Stomach (tissue), 9 donors: Measurements from ENCODE around the gene C19orf25. TPM values are rescaled to one million over a fixed set of nuclear protein-coding genes. Genes with fewer than 3 reads are reported as not detected.
"Not testable (repeated sequence)": the region's sequence is repeated elsewhere in the genome, so short reads cannot be mapped to it uniquely, and the experiment has no call there.

ENCODE experiments used
- DNase-seq, 2 donors: peaks; one replicate each; pipeline versions ENCODE4 v3.0.0 to v3.0.0-alpha.2; 2013 to 2019
- H3K27ac ChIP-seq, 5 donors: fragments of 200-600 bp in 4 of 5; sonication (generic) in 4 of 5; one replicate each; pipeline ENCODE4 v1.5.1; 2013 to 2019; ENCODE audit warnings: mild to moderate bottlenecking in 1 of 5, moderate library complexity in 1 of 5
- H3K27me3 ChIP-seq, 3 donors: fragments of 200-600 bp; sonication (generic); one replicate each; pipeline ENCODE4 v1.5.1; 2017 to 2019; ENCODE audit warnings: mixed run types in 1 of 3
- H3K36me3 ChIP-seq, 4 donors: fragments of 200-600 bp; sonication (generic); 1 replicate in 3 of 4; 2 replicates in 1 of 4; pipeline ENCODE4 v1.5.1; 2016 to 2019
- H3K4me1 ChIP-seq, 4 donors: fragments of 200-600 bp; sonication (generic); one replicate each; pipeline ENCODE4 v1.5.1; 2016 to 2019
- H3K4me3 ChIP-seq, 4 donors: fragments of 200-600 bp; sonication (generic) in 3 of 4; one replicate each; pipeline ENCODE4 v1.5.1; 2016 to 2019; ENCODE audit warnings: mild to moderate bottlenecking in 1 of 4
- H3K9me3 ChIP-seq, 4 donors: fragments of 200-600 bp; sonication (generic); one replicate each; pipeline ENCODE4 v1.5.1; 2016 to 2019
- EP300 ChIP-seq: sonication (generic); formaldehyde crosslinking; IDR thresholded peaks from one replicate; pipeline ENCODE4 v1.6.1; 2017; ENCODE audit warnings: antibody characterized with exemption
- POLR2A ChIP-seq, 4 donors: fragments of 450-650 bp; IDR thresholded peaks; one replicate each; pipeline ENCODE4 v1.6.1; 2016; ENCODE audit warnings: antibody characterized with exemption in 4 of 4, control low read depth in 2 of 4, mild to moderate bottlenecking in 1 of 4, moderate library complexity in 1 of 4
- POLR2AphosphoS5 ChIP-seq, 3 donors: sonication (generic); formaldehyde crosslinking; IDR thresholded peaks; one replicate each; pipeline ENCODE4 v1.6.1; 2016; ENCODE audit warnings: antibody characterized with exemption in 3 of 3
- WGBS, 5 donors: extraction: QIAGEN DNeasy Blood & Tissue Kit in 3 of 5; methylation state at CpG; one replicate each; pipeline versions ENCODE4 v1.1.5 to v1.1.7; 2013 to 2018; 5-methylcytosine and 5-hydroxymethylcytosine counted together
- intact Hi-C: fragments of 100-400 bp; cut with DNase I; formaldehyde crosslinking; loops from one replicate; pipeline ENCODE4 v1.15.1; 2023; ENCODE audit warnings: low total_unique reads
- polyA plus RNA-seq, 3 donors: library from polyadenylated mRNA; stranded (reverse); fragments of 200-250 nt; gene quantifications; one replicate each; pipeline ENCODE4 v1.2.3, GENCODE V29; 2013
- total RNA-seq, 5 donors: library from RNA; depleted of rRNA; stranded (reverse); fragments of >200 nt; gene quantifications; one replicate each; pipeline versions ENCODE4 v1.1.0 to v1.2.3, GENCODE V29; 2014 to 2016
- TF ChIP-seq, protein P1 (sequence below), 7 experiments: fragments of 450-650 bp in 4 of 7; fragments of 200-600 bp in 3 of 7; sonication (generic) in 3 of 7; IDR thresholded peaks; one replicate each; pipeline ENCODE4 v1.5.1; 2016 to 2019; ENCODE audit warnings: antibody characterized with exemption in 7 of 7, control low read depth in 2 of 7, mild to moderate bottlenecking in 1 of 7
- donor health status: healthy with polysubstance abuse.
- donor health status: Bipolar disorder and iron deficiency.
- donor health status: healthy.

Gene C19orf25
- total and polyA plus RNA-seq, 8 donors: 5.4 to 84.3 (median 29.1) TPM

DNA sequence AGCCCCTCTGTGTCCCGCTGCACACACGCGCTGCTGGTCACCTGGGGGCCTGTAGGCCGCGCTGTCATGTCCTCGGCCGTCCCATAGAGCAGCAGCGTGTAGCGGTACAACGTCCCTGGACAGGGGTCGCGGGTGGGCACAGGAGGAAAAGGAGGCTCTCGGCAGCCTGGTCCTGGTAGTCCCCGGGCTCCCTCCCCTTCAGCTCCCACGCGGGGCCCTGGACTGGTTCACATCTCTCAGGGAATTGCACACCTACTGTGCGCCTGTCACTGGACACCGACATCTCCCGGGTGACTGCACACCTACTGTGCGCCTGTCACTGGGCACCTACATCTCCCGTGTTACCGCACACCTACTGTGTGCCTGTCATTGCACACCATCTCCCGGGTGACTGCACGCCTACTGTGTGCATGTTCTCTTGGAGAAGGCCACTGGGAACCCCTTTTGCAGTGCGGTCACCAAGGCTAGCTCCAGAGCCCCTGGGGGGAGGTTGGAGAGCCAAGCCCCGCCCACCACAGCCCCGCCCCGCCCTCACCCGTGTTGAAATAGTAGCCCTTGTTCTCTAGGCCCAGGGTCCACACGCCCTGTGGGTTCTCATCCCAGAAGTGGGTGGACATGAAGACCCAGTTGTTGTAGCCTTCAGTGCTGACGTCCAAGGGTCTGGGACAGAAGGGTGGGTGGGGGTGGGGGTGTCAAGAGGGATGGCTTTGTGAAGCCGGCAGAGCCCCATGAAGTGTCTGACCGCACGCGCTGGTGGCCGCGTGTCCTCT, 3.5 kb upstream of the C19orf25 start:
- H3K36me3 ChIP-seq: no peaks in the 10 kb centered on the region
- no peak overlapping the region for H3K27ac ChIP-seq
- no peak overlapping the region for H3K4me3 ChIP-seq
- DNase-seq: peak in 1 of 2 donors; percentile 15
- no peaks in the 10 kb centered on the region for H3K9me3 ChIP-seq
- 83 to 87% (median 85%) methylated on average over 27 to 37 of the region's 37 CpGs for WGBS, 5 donors
- peaks cover 18 to 20% (median 20%) of the 10 kb centered on the region in 4 donors for H3K4me1 ChIP-seq
- H3K27me3 ChIP-seq: no peaks in the 10 kb centered on the region
- intact Hi-C loops: no loop called here
- TF ChIP-seq POLR2AphosphoS5 (IDR thresholded peaks at IDR 0.05) (no peak), POLR2A (IDR thresholded peaks at IDR 0.05) (no peak), EP300 (no peak)
- TF ChIP-seq, protein P1, sequence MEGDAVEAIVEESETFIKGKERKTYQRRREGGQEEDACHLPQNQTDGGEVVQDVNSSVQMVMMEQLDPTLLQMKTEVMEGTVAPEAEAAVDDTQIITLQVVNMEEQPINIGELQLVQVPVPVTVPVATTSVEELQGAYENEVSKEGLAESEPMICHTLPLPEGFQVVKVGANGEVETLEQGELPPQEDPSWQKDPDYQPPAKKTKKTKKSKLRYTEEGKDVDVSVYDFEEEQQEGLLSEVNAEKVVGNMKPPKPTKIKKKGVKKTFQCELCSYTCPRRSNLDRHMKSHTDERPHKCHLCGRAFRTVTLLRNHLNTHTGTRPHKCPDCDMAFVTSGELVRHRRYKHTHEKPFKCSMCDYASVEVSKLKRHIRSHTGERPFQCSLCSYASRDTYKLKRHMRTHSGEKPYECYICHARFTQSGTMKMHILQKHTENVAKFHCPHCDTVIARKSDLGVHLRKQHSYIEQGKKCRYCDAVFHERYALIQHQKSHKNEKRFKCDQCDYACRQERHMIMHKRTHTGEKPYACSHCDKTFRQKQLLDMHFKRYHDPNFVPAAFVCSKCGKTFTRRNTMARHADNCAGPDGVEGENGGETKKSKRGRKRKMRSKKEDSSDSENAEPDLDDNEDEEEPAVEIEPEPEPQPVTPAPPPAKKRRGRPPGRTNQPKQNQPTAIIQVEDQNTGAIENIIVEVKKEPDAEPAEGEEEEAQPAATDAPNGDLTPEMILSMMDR (IDR thresholded peaks at IDR 0.05): no peak

DNA sequence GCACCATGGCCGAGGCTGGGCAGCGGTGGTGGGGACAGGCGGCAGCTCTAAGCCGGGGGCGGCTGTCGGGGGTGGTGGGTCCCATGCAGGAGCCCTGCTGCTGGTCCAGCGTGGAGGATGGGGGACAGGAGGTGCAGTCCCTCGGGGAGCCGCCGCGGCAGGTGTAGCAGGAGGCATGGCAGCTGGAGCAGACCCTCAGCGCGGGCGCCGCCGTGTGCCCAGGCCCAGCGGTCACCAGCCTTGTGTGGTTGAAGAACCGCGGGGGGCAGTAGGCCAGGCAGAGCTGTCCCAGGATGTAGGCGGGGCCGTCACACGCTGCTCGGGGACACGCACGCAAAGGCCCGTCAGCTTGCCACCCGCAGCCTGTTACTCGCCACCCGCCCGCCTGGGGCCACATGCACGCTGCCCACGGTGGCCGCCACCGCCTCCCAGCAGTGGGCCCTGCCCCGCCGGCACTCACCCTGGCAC, 2.9 kb upstream of the C19orf25 start:
- no peak for TF ChIP-seq POLR2A (IDR thresholded peaks at IDR 0.05)
- TF ChIP-seq EP300: no peak
- no peak for TF ChIP-seq POLR2AphosphoS5 (IDR thresholded peaks at IDR 0.05)
- TF ChIP-seq, protein P1 (IDR thresholded peaks at IDR 0.05): no peak
- peaks cover 18 to 26% (median 23%) of the 10 kb centered on the region in 4 donors for H3K4me1 ChIP-seq
- H3K9me3 ChIP-seq: no peaks in the 10 kb centered on the region
- H3K36me3 ChIP-seq: peaks cover 0 to 6% (median 2%) of the 10 kb centered on the region in 4 donors
- DNase-seq: peak in 1 of 2 donors; percentile 9
- intact Hi-C loops: no loop called here
- WGBS, 5 donors: 88 to 94% (median 90%) methylated on average over 16 to 36 of the region's 36 CpGs
- no peaks in the 10 kb centered on the region for H3K27me3 ChIP-seq
- H3K27ac ChIP-seq: no peak overlapping the region
- no peak overlapping the region for H3K4me3 ChIP-seq

DNA sequence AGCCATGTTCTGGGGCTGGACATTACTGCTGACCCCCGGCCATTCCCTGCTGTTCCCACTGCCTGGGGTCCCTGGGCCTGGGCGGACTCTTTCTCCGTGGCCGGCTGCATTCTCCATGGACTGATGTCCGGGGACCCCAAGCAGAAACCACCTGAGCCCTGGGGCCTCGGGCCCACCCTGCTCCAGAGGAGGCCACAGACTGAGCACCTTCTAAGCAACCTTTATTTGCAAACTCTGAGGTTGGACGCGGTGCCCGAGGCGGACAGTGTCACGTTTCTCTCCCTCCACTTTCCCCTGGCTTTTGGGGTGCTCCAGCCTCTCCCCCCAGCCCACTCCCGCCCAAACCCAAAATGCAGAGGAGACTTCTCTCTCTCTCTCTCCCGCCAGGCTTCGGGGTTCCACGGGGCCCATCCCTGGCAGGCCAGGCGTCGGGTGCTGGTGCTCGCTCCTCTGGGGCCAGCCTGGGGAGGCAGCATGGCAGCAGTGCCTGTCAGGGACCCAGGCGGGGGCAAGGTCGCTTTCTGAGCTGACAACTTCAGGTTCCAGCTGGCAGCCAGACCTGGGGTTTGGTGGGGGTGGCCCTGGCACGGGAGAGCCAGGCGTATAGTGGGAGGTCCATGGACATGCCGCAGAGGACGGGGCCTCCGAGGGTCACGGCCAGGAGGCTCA, 2.3 kb upstream of the C19orf25 start:
- intact Hi-C loops: no loop called here
- H3K36me3 ChIP-seq: peaks cover 0 to 10% (median 5%) of the 10 kb centered on the region in 4 donors
- DNase-seq: no peak
- H3K27me3 ChIP-seq: peaks cover 0 to 3% (median 0%) of the 10 kb centered on the region in 3 donors
- peaks cover 18 to 29% (median 24%) of the 10 kb centered on the region in 4 donors for H3K4me1 ChIP-seq
- H3K4me3 ChIP-seq: no peak overlapping the region
- 77 to 92% (median 80%) methylated on average over 17 to 26 of the region's 26 CpGs for WGBS, 5 donors
- no peaks in the 10 kb centered on the region for H3K9me3 ChIP-seq
- no peak overlapping the region for H3K27ac ChIP-seq
- TF ChIP-seq, protein P1 (IDR thresholded peaks at IDR 0.05): no peak
- TF ChIP-seq POLR2A (IDR thresholded peaks at IDR 0.05): no peak
- no peak for TF ChIP-seq EP300
- TF ChIP-seq POLR2AphosphoS5 (IDR thresholded peaks at IDR 0.05): no peak

DNA sequence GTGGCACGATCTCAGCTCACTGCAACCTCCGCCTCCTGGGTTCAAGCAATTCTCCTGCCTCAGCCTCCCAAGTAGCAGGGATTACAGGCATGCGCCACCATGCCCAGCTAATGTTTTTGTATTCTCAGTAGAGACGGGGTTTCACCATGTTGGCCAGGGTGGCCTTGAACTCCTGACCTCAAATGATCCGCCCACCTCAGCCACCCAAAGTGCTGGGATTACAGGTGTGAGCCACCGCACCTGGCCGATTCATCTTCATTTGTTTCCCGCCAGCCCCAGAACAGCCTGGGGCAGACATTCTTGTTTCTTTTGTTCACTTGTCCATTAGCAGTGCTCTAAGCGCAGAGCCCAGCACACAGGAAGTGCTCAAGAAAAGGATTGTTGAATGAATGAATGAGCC, 2.0 kb downstream of the C19orf25 start:
- H3K27ac ChIP-seq, intact Hi-C loops: not testable (repeated sequence)
- WGBS, 5 donors: 86 to 96% (median 94%) methylated on average over 9 of the region's 9 CpGs

More for the DNA sequence above, 2.0 kb downstream of the C19orf25 start:
- H3K9me3 ChIP-seq, H3K4me3 ChIP-seq, DNase-seq: not testable (repeated sequence)
- H3K27me3 ChIP-seq: peaks cover 9 to 43% (median 18%) of the 10 kb centered on the region in 3 donors
- peaks cover 0 to 34% (median 27%) of the 10 kb centered on the region in 4 donors for H3K36me3 ChIP-seq
- H3K4me1 ChIP-seq: peaks cover 25 to 52% (median 46%) of the 10 kb centered on the region in 4 donors
